BLaER1 (cell line): ENCODE results near the gene UTP14C.

Experiments used
- H3K27ac ChIP-seq: shearing (Covaris generic); formaldehyde crosslinking; 2 replicates; pipeline ENCODE4 v1.8.1; 2022
- H3K27me3 ChIP-seq: shearing (Covaris generic); formaldehyde crosslinking; 2 replicates; pipeline ENCODE4 v1.8.1; 2022
- H3K36me3 ChIP-seq: shearing (Covaris generic); formaldehyde crosslinking; 2 replicates; pipeline ENCODE4 v1.8.1; 2022
- H3K4me1 ChIP-seq: shearing (Covaris generic); formaldehyde crosslinking; 2 replicates; pipeline ENCODE4 v1.8.1; 2022
- H3K4me2 ChIP-seq: shearing (Covaris generic); formaldehyde crosslinking; 2 replicates; pipeline ENCODE4 v1.8.1; 2022
- H3K4me3 ChIP-seq: shearing (Covaris generic); formaldehyde crosslinking; 2 replicates; pipeline ENCODE4 v1.8.1; 2022
- H3K9ac ChIP-seq: shearing (Covaris generic); formaldehyde crosslinking; 2 replicates; pipeline ENCODE4 v1.8.1; 2022
- H3K9me3 ChIP-seq: shearing (Covaris generic); formaldehyde crosslinking; 2 replicates; pipeline ENCODE4 v1.8.1; 2022
- H4K20me1 ChIP-seq: shearing (Covaris generic); formaldehyde crosslinking; 2 replicates; pipeline ENCODE4 v1.8.1; 2022
- Cebpa-rat ChIP-seq: shearing (Covaris generic); IDR thresholded peaks from 2 replicates; pipeline ENCODE4 v1.8.1; 2022

Gene UTP14C

DNA sequence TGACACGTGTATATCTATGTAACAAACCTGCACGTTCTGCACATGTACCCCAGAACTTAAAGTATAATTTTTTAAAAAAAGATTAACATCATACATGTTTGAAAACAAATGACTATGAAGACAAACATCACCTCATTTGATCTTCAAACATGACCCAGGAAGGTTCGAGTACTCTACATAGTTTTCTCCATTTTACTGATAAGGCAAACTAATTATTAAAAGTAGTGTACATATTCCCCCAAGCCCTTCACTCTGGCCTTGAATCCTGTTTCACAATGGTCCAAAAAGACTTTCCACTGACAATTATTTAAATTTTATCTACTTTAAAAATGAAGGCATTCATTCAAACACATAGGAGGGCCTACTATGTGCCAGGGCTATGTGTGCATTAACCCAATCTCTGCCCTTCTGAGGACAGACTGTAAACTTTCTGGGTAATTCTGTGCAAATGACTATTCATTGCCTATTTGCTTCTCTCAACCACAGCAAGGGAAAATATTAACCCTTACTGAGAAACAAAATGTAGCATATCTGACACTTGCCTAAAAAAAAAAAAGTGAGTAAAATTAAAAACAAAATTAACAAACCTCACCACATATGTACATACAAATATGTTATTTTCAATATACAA, 35.4 kb upstream of the UTP14C start:
- Histone ChIP-seq H3K4me1 (no peaks in the 10 kb centered on the region), H3K27me3 (no peaks in the 10 kb centered on the region), H3K27ac (no peak overlapping the region), H3K9ac (no peak overlapping the region), H3K36me3 (no peaks in the 10 kb centered on the region), H3K4me3 (no peak overlapping the region), H4K20me1 (no peaks in the 10 kb centered on the region), H3K9me3 (peaks cover 5% of the 10 kb centered on the region; the same call in 1 of the 2 replicates), H3K4me2 (no peak overlapping the region)
- no peak for TF ChIP-seq Cebpa-rat

DNA sequence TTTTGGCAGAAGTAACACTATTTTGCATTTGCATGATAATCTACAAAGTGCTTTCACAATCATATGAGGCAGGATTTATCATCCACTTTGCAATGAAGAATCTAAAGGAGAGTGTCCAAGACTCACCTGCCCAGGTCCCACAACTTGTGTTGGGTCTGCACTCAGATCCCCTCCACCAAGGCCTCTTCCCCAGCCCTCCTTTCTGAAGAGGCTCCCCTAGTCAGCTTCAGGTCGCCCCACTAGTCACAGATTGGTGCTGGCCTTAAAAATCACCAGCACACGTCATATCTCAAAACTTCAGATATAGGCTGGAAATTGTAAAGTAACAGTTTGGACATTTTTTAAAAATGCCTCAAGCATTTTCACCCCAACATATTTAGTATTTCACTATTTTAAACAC, 30.8 kb upstream of the UTP14C start:
- Histone ChIP-seq H3K9ac (no peak overlapping the region), H3K4me2 (no peak overlapping the region), H3K36me3 (no peaks in the 10 kb centered on the region), H3K4me1 (no peaks in the 10 kb centered on the region), H3K27me3 (no peaks in the 10 kb centered on the region), H3K4me3 (no peak overlapping the region), H3K9me3 (no peaks in the 10 kb centered on the region), H4K20me1 (no peaks in the 10 kb centered on the region), H3K27ac (no peak overlapping the region)
- TF ChIP-seq Cebpa-rat: no peak

DNA sequence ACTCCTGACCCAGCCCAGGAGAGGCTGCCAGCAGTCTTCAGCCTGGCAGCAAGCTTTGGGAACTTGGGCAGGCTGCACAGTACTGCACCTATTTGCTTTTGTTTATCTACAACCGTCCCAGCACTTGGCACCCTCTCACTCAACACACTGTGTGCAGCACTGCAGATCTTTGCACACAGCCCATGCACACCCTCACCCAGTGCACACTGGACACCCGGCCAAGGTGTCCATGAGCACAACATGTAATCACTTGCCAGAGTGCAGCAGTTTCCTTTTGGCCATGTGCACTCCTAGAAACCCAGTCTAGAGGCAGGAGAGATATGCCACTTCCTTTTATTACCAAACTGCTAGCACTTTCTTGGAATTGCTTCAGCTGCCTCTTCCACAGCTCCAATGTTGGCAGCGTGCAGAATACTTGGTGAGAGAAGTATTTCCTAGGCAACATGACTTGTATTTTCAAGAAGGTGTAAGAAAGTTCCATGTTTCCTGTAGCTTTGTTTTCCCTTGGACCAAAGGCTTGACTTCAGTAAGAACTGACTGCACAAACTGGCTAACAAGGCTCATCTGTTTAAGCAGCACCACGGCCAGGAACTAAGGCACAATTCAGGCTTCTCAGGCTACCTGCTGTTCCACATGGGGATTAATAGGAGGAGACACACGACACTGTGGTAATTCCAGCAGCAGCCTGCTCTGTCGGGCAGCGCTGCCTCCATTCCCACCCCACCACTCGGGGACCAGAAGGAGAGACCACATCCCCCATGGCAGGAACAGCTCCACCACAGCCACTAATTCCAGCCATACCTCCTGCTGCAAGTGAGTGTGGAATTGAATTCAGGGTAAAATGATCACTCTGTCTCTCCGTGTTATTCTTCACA, 28.6 kb upstream of the UTP14C start:
- Histone ChIP-seq H3K36me3 (no peaks in the 10 kb centered on the region), H3K4me2 (no peak overlapping the region), H3K27ac (no peak overlapping the region), H4K20me1 (no peaks in the 10 kb centered on the region), H3K9ac (no peak overlapping the region), H3K9me3 (no peaks in the 10 kb centered on the region), H3K27me3 (no peaks in the 10 kb centered on the region), H3K4me3 (no peak overlapping the region), H3K4me1 (no peaks in the 10 kb centered on the region)
- no peak for TF ChIP-seq Cebpa-rat

DNA sequence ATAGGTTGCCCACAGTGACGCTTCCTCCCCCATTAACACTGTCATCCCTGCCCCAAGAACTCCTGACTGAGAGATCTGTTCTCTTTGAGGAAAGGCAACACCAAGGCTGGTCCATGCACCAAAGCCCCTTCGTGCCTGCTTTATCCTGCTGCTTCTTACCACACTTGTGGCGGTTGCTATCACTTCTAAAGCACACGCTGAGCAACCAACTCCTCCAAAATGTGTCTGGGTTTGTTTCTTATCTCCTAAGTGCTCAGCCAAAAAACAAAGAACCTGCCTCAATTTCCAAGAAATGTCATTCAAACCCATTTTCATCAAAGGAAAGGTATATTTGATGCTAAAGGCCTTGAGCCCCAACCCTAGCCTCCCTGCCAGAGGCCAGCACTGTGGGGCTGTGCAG, 27.9 kb upstream of the UTP14C start:
- Histone ChIP-seq H3K4me1 (no peaks in the 10 kb centered on the region), H3K4me3 (no peak overlapping the region), H3K9ac (no peak overlapping the region), H3K9me3 (no peaks in the 10 kb centered on the region), H4K20me1 (no peaks in the 10 kb centered on the region), H3K27me3 (no peaks in the 10 kb centered on the region), H3K4me2 (no peak overlapping the region), H3K36me3 (no peaks in the 10 kb centered on the region), H3K27ac (no peak overlapping the region)
- no peak for TF ChIP-seq Cebpa-rat

DNA sequence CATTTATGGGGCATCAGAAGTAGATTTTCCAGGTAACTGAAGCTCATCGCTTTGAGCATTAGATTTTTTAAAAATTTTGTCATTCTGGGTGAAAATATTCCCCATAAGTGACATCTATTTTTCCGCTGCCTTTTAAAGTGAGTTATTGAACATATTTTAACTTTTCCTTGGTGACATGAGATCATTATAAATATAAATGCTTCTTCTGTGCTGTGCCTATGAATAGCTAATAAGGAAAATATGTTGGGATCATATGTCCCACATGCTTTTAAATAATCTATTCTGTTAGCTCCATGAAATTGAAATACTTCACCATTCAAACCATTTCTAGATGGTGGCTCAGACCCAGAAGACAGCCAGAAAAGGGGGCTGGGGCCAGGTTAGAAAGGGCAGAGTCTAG, 27.3 kb upstream of the UTP14C start:
- Histone ChIP-seq H3K4me1 (no peaks in the 10 kb centered on the region), H3K27ac (no peak overlapping the region), H3K36me3 (no peaks in the 10 kb centered on the region), H3K4me2 (no peak overlapping the region), H3K4me3 (no peak overlapping the region), H3K9me3 (no peaks in the 10 kb centered on the region), H4K20me1 (no peaks in the 10 kb centered on the region), H3K27me3 (no peaks in the 10 kb centered on the region), H3K9ac (no peak overlapping the region)
- no peak for TF ChIP-seq Cebpa-rat

DNA sequence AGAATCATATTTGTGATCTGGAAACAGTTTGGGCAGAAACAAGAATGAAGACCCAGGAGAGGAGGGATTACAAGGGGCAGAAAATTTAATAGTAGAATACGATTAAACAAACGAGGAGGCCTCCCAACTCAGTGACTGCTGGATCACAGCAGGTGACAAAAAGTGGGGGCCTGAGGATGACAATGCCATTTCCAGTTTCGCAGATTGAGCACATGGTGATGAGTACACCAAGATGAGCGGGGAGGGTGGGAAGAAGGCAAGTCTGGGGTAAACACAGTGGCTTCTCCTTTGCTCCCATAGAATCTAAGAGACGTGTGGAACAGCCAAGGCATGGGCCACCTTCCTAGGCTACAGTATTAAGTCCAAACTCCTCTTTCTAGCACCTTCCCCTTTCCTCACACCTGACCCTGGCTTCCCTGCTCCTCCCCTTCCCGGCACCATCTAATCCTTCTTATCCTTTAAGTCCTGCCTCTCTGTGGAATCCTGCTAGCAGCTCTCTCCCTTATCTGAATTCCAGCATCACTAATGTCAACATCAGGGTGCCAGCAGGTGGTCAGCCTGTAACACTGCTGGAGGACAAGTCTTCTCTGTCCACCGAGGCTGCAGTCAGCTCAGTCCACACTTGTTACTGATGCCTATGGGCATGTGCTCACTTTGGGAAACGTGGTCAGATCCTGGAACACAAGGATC, 26.7 kb upstream of the UTP14C start:
- Histone ChIP-seq H3K27ac (no peak overlapping the region), H3K4me1 (no peaks in the 10 kb centered on the region), H4K20me1 (no peaks in the 10 kb centered on the region), H3K36me3 (no peaks in the 10 kb centered on the region), H3K27me3 (no peaks in the 10 kb centered on the region), H3K9ac (no peak overlapping the region), H3K4me3 (no peak overlapping the region), H3K4me2 (no peak overlapping the region), H3K9me3 (no peaks in the 10 kb centered on the region)
- TF ChIP-seq Cebpa-rat: no peak

DNA sequence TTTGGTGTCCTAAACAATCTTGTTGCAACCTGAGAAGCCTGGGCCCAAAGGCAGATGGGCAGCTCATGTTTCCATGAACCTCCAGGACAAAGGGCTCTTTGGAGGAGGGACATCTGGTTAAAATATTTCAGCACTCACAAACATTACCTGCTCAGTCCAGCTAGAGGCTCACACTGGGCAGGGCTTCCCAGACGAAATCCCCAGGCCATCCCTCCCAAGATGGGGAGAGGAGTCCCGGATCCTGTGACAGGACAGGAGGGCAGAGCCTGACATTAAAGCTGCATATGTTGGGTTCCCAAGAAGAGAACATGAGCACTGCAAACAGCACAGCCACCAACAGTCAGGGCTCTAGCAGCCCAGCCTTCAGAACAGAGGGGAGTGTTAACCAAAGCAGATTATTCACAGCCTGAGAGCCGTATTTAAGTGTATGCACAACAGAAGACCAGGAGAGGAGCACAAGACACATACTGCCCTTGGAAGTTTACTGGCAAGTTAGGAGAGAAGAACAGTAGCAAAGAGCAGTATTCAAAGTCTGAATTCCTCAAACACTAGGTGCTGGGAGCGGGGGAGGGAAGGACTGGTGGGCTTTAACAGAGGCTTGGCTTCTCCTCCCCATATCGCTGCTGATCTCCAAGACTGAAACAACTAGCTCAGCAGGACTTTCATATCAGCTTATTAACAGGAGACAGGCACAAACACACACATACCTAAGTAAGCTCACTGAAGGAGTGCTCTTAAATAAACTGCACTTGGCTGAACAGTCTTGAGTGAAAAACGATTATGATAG, 25.6 kb upstream of the UTP14C start:
- no peaks in the 10 kb centered on the region for H3K27me3 ChIP-seq
- no peak overlapping the region for H3K4me2 ChIP-seq
- H3K27ac ChIP-seq: no peak overlapping the region
- H3K4me3 ChIP-seq: no peak overlapping the region
- no peak overlapping the region for H3K9ac ChIP-seq
- H4K20me1 ChIP-seq: no peaks in the 10 kb centered on the region
- no peak for TF ChIP-seq Cebpa-rat
- H3K36me3 ChIP-seq: no peaks in the 10 kb centered on the region
- no peaks in the 10 kb centered on the region for H3K4me1 ChIP-seq
- no peaks in the 10 kb centered on the region for H3K9me3 ChIP-seq

DNA sequence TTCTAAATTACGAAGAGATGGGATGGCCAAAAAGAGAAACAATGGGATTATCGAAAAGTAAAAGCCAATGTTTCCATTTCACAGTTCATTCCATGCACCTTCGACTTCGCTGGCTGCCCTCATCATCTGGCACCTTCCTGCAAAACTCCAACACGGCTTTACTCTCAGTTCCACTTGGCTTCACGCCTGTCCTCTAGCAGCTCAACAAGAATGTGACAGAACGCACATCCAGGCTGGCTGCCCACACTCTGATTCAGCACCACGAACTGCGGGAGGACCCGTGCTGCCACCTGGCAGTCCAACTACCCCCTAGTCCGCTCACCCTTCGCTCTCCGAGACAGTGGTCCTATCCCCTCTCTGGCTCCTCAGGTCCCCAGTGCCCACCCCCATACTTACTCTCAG, 25.0 kb upstream of the UTP14C start:
- Histone ChIP-seq H3K4me2 (no peak overlapping the region), H3K4me3 (no peak overlapping the region), H4K20me1 (no peaks in the 10 kb centered on the region), H3K4me1 (no peaks in the 10 kb centered on the region), H3K27me3 (no peaks in the 10 kb centered on the region), H3K27ac (no peak overlapping the region), H3K9me3 (no peaks in the 10 kb centered on the region), H3K9ac (no peak overlapping the region), H3K36me3 (no peaks in the 10 kb centered on the region)
- no peak for TF ChIP-seq Cebpa-rat

DNA sequence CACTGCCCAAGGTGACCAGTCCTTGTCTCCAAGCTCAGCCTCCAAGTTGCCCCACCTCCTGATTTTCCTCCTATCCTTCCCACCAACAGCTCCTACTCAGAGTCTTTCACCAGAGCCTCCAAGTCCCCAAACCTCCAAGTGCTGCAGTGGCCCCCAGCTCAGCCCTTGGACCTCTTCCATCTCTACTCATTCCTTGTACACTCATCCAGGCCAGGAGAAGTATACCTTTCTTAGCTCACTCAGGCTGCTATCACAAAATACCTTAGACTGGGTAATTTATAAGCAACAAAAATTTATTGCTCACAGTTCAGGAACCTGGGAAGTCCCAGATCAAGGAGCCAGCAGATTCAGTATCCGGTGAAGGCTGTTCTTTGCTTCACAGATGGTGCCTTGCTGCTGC, 24.6 kb upstream of the UTP14C start:
- H3K4me3 ChIP-seq: no peak overlapping the region

More for the DNA sequence above, 24.6 kb upstream of the UTP14C start:
- Histone ChIP-seq H4K20me1 (no peaks in the 10 kb centered on the region), H3K4me2 (no peak overlapping the region), H3K36me3 (no peaks in the 10 kb centered on the region), H3K27ac (no peak overlapping the region), H3K9me3 (no peaks in the 10 kb centered on the region), H3K9ac (no peak overlapping the region), H3K27me3 (no peaks in the 10 kb centered on the region), H3K4me1 (no peaks in the 10 kb centered on the region)
- TF ChIP-seq Cebpa-rat: no peak
